Tibial nerve (tissue), 3 donors: ENCODE results near the gene IP6K3.

Experiments used
- CTCF ChIP-seq, 5 experiments: fragments of 200-600 bp in 3 of 5; fragments of 450-650 bp in 2 of 5; sonication (generic) in 3 of 5; IDR thresholded peaks; one replicate each; pipeline ENCODE4 v1.5.1; 2016 to 2019; ENCODE audit warnings: antibody characterized with exemption in 5 of 5, mild to moderate bottlenecking in 3 of 5, moderate library complexity in 2 of 5
- POLR2A ChIP-seq, 2 donors: fragments of 450-650 bp; IDR thresholded peaks; one replicate each; pipeline ENCODE4 v1.6.1; 2017; ENCODE audit warnings: antibody characterized with exemption in 2 of 2, mild to moderate bottlenecking in 2 of 2, moderate library complexity in 2 of 2

- TF ChIP-seq CTCF (IDR thresholded peaks at IDR 0.05) (no peak), POLR2A (IDR thresholded peaks at IDR 0.05) (no peak)
These were observed at the start of gene IP6K3 for GRCh38 chr6:33746651-33747100.
